Measurements from ENCODE around the gene ZFPM1.

ZFPM1 gene

GRCh38 chr16:88524973-88525662 is 72.0 kb downstream of the ZFPM1 start:
- in situ Hi-C loops (cut with MboI; ENCODE audit: low sequenced_read_pairs): no loop called here

- in situ Hi-C loops (cut with MboI; ENCODE audit: low sequenced_read_pairs): no loop called here
These were observed 72.5 kb downstream of the ZFPM1 start for GRCh38 chr16:88525663-88525990.

- in situ Hi-C loops (cut with MboI; ENCODE audit: low sequenced_read_pairs): no loop called here
These were observed 73.2 kb downstream of the ZFPM1 start for GRCh38 chr16:88526008-88526905.

GRCh38 chr16:88526906-88527185 is 73.8 kb downstream of the ZFPM1 start:
- in situ Hi-C loops (cut with MboI; ENCODE audit: low sequenced_read_pairs): no loop called here

GRCh38 chr16:88527186-88527936 is 74.3 kb downstream of the ZFPM1 start:
- in situ Hi-C loops (cut with MboI; ENCODE audit: low sequenced_read_pairs): no loop called here

DNA sequence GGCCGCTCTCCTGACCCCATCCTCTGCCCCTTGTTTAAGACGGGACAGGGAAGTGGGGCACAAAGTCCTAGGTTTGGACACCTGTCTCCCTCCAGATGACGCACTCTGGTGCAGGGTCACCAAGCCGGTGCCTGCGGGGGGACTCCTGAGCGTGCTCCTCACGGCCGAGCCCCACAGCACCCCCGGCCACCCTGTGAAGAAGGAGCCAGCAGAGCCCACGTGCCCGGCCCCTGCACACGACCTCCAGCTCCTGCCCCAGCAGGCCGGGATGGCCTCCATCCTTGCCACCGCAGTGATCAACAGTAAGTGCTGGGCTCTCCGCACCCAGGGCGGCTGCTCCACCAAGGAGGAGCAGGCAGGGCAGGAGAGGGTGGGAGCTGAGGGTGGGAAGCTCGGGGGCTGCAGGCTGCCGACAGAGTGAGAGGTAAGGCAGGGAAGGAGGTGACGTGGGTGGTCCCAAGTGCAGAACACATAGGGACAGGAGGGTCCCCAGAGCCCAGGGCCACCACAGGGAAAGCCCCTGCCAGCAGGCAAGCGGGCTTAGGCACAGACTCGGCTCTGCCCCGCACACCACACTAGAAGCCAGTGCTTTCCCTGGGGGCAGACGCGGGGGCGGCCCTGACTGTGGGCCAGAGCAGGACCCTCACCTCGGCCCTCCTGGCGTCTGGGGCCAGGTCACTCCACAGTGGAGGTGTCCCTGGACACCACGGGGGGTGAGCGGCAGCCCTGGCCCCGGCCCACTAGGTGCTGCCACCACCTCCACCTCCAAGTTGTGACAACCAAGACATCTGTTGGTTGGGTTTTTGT is 75.1 kb downstream of the ZFPM1 start:
- in situ Hi-C loops (cut with MboI; ENCODE audit: low sequenced_read_pairs): no loop called here

DNA sequence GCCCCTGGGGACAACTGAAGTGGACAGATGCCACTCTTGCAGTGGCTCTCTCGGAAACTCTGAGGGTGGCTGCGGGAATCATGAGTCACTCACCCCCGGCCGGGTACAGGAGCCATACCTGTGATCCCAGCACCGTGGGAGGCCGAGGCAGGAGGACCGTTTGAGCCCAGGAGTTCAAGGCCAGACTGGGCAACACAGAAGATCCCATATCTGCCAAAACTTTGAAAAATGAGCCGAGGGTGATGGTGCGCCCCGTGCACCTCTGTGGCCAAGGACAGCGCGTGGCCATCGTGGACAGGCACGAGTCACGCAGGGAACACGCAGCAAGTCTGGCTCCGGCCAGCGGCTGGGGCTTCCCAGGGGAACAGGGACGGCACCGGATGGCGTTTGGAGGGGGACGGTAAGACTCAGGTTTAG is 75.8 kb downstream of the ZFPM1 start:
- in situ Hi-C loops (cut with MboI; ENCODE audit: low sequenced_read_pairs): no loop called here

DNA sequence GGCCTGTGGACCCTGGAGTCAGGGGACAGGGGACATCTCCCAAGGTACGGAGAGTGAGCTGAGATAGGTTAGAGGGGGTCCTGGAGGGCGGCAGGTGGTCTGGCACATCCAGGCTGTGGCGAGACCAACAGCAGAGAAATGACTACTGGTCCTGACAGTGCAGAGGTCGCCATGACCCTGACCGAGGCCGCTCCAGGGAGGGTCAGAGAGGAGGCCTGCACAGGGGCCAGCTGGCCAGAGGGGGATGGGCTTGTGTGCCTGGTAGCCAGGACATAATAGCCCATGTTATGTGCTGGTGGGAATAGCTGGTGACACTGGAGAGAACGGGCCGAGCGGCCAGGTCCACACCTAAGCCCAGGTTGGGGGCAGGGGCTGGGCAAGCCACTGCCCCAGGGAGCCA is 76.5 kb downstream of the ZFPM1 start:
- in situ Hi-C loops (cut with MboI; ENCODE audit: low sequenced_read_pairs): no loop called here

DNA sequence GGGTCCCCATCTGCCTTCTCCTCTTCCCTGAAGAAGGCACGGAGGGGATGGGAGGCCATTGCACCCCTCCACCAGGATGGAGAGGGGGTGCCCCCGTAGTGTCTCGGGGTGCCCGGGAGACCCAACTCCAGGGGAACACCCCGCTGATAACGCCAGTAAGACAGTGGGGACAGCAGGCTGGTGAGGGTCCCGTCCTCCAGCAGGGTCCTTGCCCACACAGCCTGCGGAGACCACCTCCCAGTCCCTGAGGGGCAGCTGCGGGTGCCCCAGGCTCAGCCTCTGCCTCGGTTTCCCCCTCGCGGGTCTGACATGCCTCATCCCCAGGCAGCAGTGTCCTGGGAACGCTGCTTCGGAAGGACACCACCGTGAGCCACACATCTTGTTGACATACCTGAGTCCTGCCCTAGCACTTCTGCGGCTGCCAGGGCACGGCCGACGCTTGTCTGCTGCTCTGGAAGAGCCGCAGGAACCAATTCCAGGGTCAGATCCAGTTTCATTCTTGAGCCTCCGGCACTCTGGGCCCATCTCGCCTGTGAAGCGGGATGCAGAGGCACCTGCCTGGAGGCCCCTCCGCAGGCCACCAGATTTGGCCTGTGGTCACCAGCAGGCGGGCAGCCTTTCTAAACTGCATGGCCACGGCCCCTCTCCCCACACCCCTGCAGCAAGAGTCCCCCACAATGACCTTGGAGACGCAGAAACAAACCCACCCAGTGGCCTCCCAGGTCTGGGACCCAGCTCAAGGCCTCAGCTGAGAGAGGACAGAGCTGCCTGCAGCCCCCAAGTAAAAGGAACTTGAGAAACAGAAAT is 77.2 kb downstream of the ZFPM1 start:
- in situ Hi-C loops (cut with MboI; ENCODE audit: low sequenced_read_pairs): no loop called here

DNA sequence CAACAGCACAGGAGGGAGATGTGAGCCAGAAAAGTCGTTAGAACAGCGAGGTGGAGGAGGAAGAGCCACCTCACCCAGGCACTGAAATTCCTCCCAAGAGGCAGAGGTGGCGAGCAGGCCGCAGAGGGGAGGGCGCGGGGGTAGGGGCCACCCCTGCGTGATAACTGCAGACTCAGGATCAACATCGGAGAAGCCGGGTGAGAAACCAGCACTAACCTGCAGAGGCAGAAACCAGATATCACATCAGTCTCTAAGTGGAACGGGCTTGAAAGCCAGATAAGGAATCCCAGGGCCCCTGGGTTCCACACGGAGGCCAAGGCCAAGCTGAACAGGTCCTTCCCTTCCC is 77.8 kb downstream of the ZFPM1 start:
- in situ Hi-C loops (cut with MboI; ENCODE audit: low sequenced_read_pairs): no loop called here

DNA sequence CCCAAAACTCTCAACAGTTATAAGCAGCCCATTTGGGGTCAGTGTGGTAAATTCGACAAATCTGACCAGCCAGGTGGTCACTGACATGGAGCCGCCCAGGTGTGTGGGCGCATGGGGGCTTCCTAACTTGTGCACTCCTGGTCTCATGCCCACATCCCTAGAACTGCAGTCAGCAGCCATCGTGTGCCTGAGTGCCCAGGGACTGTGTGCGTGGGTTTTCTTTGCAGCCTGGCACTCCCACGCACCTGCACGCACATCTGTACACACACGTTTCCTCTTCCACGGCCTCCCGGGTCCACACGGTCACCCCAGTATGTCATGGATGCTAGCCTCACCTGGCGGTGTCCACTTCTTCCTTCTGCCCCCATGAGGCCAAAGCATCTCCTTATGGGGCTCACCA is 78.3 kb downstream of the ZFPM1 start:
- in situ Hi-C loops (cut with MboI; ENCODE audit: low sequenced_read_pairs): no loop called here

DNA sequence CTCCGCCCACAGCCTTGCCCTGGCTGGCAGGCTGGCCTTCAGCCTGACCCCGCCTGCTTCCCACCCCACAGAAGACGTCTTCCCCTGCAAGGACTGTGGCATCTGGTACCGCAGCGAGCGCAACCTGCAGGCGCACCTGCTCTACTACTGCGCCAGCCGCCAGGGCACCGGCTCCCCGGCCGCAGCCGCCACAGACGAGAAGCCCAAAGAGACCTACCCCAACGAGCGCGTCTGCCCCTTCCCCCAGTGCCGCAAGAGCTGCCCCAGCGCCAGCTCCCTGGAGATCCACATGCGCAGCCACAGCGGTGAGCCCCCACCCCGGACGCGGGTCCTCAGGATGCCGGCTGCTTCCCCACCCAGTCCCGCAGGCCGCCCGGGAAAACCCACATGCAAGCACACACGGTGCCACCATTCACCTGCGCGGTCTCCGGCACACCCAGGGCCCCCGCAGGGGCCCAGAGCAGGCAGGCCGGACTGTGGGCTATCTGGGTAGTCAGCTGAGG is 78.9 kb downstream of the ZFPM1 start:
- in situ Hi-C loops (cut with MboI; ENCODE audit: low sequenced_read_pairs): no loop called here

GRCh38 chr16:88532434-88533241 is 79.6 kb downstream of the ZFPM1 start:
- in situ Hi-C loops (cut with MboI; ENCODE audit: low sequenced_read_pairs): no loop called here

DNA sequence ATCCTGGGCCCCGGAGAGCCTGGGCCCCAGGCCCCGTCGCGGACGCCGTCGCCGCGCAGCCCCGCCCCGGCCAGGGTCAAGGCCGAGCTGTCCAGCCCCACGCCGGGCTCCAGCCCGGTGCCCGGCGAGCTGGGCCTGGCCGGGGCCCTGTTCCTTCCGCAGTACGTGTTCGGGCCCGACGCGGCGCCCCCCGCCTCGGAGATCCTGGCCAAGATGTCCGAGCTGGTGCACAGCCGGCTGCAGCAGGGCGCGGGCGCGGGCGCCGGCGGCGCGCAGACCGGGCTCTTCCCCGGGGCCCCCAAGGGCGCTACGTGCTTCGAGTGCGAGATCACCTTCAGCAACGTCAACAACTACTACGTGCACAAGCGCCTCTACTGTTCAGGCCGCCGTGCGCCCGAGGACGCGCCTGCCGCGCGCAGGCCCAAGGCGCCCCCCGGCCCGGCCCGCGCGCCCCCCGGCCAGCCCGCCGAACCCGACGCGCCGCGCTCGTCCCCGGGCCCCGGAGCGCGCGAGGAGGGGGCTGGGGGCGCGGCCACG is 80.4 kb downstream of the ZFPM1 start:
- in situ Hi-C loops (cut with MboI; ENCODE audit: low sequenced_read_pairs): no loop called here

GRCh38 chr16:88533932-88534637 is 81.0 kb downstream of the ZFPM1 start:
- in situ Hi-C loops (cut with MboI; ENCODE audit: low sequenced_read_pairs): no loop called here

DNA sequence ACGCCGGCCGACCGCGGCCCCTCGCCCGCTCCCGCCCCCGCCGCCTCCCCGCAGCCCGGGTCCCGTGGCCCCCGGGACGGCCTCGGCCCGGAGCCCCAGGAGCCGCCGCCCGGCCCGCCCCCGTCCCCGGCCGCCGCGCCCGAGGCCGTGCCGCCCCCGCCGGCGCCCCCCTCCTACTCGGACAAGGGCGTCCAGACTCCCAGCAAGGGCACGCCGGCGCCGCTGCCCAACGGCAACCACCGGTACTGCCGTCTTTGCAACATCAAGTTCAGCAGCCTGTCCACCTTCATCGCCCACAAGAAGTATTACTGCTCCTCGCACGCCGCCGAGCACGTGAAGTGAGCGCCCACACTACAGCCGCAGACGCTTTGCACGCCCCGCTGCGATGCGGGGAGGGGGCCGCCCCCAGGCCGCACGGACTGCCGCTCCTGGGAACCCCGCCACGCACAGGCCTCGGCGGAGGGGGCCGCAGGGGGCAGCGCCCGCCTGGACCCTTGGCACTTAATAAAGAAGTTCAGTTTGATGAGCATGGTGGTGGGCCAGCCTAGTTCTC is 81.6 kb downstream of the ZFPM1 start:
- in situ Hi-C loops (cut with MboI; ENCODE audit: low sequenced_read_pairs): no loop called here

GRCh38 chr16:88535191-88535856 is 82.2 kb downstream of the ZFPM1 start:
- in situ Hi-C loops (cut with MboI; ENCODE audit: low sequenced_read_pairs): no loop called here

DNA sequence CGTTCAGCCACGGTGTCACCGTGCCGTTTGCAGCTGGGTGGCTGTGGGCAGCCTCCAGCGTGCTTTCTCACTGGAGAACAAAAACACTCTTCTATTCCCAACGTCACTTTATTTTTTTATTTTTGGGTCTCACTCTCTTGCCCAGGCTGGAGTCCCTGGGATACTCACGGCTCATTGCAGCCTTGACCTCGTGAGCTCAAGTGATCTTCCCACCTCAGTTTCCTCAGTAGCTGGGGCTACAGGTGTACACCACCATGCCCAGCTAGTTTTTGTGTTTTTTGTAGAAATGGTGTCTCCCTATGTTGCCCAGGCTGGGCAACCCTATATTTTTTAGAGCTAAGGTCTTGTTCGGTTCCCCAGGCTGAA is 82.8 kb downstream of the ZFPM1 start:
- in situ Hi-C loops (cut with MboI; ENCODE audit: low sequenced_read_pairs): no loop called here
